ENCODE measurements around the gene PSMD9.
"Not testable (repeated sequence)": the region's sequence is repeated elsewhere in the genome, so short reads cannot be mapped to it uniquely, and the experiment has no call there.

Gene PSMD9

DNA sequence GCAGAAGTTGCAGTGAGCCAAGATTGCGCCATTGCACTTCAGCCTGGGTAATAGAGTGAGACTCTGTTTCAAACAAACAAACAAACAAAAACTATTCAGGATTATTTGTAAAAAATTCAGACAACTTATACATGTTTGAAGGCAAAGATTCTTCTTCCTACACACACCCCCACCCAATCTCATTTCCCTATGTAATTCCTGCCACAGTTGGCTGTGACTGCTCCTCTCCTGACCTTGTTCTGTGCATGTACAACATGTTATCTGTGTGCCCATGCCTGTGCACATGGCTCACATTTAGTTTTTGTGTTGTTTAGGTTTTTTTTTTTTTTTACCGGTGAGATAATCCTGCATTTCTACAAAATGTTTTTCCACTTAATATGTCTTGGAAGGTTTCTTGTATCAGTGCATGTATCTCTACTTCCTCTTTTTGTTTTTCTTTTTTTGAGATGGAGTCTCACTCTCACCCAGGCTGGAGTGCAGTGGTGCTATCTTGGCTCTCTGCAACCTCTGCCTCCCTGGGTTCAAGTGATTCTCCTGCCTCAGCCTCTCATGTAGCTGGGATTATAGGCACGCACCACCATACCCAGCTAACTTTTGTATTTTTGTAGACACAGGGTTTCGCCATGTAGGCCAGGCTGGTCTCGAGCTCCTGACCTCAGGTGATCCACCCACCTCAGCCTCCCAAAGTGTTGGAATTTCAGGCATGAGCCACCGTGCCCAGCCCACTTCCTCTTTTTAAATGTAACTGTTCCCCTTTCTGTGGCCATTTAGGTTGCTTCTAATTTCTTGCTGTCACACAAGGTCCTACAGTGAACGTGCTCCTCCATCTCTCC is 38.5 kb downstream of the PSMD9 start:
- DNase-seq: no peak

DNA sequence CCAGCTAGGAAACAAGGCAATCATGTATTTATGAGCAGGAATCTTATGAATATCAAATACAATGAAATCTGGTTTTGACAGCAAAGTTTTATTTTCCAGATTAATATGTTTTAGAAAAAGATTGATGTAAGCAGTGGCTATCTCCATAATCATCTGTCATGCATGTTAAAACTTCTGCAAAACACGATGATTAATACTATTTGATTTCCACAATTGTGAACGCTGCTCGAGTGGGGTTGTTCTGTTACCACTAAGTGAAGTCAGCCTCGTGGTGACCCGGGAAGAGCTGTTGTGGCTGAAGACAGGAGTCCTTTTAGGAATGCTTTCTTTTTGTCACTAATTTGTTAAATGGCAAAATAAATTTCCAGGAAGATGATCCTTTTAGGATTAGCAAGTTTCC is 39.2 kb downstream of the PSMD9 start:
- DNase-seq: no peak

DNA sequence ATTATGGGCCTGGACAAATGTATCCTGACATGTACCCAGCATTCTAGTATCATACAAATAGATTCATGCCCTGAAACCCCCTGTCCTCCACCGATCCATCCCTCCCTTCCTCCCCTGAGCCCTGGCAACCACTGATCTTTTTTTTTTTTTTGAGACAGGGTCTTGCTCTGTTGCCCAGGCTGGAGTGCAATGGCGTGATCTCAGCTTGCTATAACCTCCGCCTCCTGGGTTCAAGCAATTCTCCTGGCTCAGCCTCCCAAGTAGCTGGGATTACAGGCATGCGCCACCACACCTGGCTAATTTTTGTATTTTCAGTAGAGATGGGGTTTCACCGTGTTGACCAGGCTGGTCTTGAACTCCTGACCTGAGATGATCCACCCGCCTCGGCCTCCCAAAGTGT is 41.0 kb downstream of the PSMD9 start:
- DNase-seq: not testable (repeated sequence)

DNA sequence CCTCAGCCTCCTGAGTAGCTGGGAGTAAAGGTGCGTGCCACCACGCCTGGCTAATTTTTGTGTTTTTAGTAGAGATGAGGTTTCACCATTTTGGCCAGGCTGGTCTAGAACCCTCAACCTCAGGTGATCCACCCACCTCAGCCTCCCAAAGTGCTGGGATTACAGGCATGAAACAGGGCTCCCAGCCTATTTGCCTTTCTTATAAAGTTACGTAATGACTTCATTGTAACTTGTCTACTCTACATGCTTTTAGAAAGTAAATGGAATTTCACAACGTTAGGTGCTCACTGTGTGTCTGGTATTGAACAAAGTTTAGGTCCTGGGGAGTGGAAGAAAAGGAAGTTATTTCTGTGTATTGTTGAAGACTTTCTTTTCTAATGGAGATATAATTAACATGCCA is 42.3 kb downstream of the PSMD9 start:
- no peak for DNase-seq

DNA sequence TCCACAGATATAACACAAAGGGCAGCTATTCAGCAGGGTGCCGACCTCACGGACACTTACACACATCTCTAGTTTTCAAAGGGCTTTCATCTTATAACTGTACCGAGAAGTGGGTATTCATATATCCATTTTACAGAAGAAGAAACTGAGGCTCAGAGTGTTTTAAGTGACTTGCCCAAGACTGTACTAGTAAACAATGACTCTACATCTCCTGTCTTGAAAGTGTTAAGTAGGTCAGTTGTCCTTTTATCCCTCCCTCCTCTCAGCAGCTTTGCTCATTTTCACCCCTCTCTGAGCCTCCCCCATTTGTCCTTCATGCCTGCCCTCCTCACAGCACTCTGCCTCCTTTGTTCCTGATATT is 43.6 kb downstream of the PSMD9 start:
- no peak for DNase-seq

DNA sequence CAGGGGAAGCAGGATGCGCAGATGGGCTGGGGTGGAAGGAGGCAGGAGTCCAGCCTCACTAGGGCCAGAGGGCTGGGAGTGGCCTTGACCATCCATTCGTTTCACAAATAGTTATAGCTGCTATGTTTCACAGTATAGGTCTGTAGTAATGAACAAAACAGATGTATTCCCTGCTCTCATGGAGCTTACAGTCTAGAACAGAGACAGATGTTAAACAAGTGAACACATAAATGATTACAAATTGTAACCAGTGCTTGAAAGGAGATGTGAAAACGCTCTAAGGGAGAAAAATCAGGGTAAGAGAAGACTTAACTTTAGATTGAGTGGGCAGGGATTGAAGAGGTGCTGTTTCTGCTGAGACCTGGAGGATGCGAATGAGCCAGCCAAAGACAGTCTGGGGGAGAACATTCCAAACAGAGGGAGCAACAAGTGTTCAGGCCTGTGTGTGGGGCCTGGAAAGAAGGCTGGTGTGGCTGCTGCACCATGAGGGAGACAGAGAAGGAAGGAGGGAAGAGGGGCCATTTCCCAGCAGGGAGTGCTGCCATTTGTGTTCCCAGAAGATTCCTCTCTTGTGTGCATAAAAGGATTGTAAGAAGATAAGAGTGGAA is 44.4 kb downstream of the PSMD9 start:
- no peak for DNase-seq

DNA sequence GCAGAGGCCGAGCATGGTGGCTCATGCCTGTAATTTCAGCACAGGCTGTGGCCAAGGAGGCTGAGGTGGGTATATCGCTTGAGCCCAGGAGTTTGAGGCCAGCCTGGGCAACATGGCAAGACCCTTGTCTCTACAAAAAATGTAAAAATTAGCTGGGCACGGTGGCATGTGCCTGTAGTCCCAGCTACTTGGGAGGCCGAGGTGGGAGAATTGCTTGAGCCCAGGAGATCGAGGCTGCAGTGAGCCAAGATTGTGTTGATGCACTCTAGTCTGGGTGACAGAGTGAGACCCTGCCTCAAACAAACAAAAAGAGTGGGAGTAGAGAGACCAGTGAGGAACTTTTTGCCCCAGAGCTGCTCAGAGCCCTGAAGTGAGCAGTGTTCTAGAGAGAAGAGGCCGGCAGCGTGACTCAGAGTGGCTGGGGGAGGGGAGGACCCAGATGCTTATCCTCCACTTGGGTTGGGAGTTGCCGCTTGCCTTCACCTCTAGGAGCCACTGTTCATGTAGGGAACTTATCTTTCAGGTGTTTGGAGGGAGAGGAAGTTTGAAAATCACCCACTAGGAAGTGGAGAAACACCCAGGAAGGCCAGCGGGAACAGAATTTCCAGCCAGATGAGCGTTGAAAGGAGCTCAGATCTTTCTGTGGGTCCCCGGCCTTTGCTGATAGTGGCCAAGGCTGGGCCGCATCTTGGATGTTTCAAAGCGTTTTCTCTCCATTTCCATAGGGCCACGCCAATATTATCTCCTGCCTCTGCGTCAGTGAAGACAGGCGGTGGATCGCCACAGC is 45.1 kb downstream of the PSMD9 start:
- DNase-seq: no peak

DNA sequence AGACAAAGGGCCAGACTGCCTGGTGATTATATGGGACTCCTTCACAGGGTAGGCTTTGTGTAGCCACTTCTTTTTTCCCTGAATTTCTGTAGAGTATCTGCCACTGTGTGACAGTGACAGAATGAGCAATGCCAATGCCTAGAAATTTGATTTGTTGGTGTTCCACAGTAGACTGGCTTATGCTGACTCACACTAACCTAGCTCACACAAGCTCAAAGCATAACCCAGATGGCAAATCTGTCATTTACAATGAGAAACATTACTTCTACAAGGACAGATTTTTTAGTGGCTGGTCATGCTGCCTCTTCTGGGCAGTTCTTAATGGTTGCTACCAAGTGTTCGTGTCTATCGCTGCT is 45.7 kb downstream of the PSMD9 start:
- no peak for DNase-seq

DNA sequence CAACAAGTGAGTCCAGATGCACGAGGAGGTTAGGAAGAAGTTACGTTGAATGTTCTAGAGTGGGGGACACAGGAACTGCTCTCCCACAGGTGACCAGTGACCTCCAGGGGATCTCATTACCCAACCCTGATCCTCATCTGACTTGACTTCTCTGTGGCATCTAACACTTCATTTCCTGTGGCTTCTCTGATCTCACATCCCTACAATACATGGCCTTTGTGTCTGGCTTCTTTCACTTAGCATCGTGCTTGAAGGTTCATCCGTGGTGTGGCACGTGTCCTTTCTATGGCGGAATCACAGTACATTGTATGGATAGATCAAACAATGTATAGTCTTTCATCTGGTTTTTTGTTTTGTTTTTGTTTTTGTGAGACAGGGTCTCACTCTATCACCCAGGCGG is 49.1 kb downstream of the PSMD9 start:
- no peak for DNase-seq

DNA sequence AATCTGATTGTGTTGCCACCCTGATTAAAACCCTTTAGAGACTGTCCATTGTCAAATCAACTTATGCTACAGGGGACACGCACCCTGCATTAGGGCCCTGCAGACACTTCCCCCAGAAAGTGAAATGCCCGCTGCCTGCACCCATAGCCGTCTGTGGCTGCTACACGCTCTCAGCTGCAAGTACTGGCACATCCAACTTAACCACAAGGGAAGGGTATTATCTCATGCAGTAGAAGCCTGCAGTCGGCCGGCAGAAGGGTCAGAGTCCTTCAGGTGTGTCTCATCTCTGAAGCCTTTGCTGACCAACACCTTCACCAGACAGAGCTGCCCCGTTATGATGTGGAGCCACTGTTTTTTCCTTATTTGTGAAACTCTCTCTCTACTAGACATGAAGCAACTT is 50.6 kb downstream of the PSMD9 start:
- no peak for DNase-seq

DNA sequence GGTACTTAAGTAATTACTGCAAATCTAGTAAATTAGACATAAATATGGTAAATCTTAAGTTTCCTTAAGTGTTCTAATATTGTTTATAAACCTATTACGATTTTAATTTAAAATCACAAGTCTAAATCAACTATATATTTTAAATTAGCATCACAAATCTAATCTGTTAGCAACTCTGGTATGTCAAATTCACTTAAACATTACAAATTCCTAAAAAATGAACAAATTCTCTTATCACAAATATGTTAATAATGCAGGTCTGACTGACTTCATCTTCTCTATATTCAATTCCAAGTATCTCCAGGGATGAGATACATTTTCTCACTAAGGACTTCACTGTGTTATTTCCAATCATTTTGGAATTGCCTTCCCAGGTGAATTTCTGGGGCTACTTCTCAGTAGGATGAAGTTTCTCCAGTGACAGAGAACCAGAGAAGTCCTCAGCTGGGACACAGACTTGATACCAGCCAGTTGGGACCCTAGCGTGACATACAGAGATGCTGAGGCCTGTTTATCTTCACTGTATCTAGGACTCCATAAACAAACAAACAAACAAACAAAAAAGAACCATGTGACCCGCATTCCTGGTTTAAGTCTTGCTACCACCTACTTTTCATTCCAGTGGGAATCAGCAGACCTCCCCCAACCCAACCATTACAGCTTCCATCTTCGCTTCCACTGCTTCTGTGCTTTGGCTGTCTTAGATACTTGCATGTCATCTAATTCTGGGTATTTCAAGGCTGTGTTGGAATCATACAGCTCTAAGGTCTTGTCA is 51.6 kb downstream of the PSMD9 start:
- no peak for DNase-seq

DNA sequence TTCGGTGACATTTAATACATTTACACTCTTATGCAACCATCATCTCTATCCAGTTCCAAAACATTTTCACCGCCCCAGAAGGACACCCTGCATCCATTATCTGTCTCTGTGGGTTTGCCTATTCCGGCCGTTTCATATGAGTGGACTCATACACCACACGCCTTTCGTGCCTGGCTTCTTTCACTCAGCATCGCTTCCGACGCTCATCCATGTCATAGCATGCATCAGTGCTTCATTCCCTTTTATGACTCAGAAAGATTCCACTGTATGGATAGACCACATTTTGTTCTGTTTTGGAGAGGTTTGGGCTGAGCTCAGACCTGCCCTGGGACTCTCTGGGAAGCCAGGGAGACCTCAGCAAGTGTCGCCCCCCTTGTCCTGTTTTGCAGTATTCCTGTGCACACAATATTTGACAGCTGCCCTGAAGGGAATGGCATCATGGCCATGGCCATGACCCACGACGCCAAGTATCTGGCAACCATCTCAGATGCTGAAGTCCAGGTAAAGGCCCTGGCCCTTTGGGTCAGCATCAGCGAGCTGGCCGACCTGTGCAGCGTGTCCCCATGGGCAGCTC is 53.6 kb downstream of the PSMD9 start:
- DNase-seq: no peak

DNA sequence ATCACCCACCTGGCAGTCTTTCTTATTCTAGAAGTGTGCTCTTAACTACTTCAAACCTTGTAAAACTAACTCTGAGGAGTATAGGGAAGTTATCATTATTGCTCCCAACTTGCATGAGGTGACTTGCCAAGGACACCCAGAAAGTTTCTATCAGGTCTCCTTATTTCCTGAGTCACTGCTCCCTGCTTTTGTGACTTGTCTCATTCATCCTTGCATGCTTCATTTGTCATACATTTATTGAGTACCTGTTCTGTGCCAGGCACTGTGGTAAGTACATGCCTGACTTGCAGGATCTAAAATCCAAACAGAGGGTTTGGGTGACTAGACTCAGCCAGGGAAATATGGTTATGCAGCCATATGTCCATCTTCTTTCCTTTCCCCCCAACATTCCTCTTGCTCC is 55.3 kb downstream of the PSMD9 start:
- DNase-seq: no peak

DNA sequence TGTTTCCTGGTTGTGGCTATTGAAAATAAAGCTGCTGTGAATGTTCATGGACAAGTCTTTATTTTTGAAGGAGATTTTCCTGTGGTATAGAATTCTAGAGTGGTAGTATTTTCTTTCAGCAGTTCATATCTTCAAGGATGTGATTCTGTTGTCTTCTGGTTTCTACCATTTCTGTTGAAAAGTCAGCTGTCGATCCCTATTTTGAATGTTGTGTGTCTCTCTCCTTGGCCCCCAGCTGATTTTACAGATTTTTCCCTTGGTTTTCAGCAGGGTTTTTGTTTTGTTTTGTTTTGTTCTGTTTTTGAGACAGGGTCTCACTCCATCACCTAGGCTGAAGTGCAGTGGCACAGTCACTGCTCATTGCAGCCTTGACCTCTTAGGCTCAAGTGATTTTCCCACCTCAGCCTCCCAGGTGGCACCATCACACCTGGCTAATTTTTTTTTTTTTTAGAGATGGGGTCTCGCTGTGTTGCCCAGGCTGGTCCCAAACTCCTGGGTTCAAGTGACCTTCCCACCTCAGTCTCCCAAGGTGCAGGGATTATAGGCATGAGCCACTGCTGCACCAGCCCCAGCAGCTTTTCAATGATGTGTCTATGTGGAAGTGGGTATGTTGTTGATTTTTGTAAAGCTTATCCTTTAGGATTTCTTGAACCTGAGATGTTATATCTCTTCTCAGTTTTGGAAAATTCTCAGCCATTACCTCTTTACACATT is 57.9 kb downstream of the PSMD9 start:
- DNase-seq: no peak

DNA sequence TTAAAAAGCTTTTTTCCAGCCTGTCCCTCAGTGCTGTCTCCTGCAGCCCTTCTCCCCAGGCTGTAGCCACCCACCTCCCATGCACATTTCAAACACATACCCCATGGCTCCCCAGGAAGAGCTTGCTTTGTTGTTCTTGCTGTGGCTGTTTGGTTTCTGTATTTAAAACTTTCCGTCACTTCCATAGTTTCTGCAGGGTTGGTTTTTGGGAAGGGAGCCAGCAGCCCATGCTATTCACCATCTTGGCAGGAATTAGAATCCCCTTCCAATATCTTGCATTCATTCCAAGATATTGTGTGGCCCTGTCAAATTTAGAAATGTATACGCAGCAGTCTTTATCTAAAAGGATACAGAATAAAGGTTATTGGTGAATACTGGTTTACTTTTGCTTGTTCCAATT is 59.4 kb downstream of the PSMD9 start:
- DNase-seq: no peak

DNA sequence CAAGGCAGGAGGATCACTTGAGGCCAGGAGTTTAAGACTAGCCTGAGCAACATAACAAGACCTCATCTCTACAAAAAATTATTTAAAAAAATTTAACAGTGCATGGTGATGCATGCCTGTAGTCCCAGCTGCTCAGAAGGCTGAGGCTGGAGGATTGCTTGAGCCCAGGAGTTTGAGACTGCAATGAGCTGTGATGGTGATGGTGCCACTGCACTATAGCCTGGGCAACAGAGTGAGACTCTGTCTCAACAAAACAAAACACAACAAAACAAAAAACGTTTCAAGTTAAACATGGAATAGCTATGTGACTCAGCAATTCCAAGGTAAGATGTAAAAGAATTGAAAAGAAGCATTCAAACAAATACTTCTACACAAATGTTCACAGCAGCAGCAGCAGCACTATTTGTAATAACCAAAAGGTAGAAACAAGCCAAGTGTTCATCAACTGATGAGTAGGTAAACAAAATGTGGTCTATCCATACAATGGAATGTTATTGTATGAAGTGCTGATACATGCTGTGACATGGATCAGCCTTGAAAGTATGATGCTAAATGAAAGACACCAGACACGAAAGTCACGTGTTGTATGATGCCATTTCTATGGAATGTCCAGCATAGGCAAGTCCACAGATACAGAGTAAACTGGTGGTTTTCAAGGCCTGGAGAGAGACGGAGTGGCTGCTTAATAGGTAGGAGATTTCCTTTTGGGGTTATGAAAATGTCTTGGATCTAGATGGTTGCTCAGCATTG is 61.2 kb downstream of the PSMD9 start:
- DNase-seq: no peak

DNA sequence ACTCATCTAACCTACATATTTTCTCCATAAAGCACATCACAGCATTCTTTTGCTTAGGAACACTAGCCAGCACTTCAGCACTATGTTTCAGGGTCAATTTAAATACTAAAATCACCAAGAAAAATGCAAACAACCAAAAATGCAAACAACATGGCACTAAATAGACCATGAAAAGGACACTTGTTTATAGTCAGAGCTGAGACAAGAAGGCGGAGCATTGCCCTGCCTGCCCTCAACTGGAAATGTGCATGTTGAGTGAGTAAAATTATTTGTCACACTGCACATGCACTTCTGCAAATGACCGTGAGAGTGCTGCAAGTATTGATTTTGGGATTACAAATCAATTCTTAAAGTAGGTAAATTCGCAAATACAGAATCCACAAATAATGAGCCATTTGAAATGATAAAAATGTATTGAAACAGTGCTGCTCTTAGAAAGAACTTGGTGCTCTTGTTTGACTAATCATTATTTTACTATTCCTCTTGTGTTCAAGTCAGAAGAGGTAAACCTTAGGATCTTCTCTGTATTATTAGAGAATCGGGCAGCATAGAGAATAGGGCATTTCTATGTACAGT is 64.6 kb downstream of the PSMD9 start:
- no peak for DNase-seq

DNA sequence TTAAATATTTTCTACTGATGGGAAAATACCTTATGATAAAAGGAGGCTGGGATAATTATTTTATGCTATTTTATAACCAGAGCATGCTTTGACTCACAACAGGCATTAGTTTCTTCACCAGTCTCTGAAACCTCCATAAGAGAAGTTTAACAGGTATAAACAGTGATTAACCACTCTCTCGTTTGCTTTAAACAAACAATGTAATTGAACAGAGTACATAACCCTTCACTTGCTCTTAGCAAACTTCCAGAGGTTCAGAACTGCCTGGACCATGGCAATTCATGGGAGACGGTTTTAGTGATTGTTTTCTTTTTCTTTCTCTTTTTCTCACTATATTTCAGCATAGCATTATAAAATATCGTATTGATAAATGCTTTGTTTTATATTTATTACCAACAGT is 65.1 kb downstream of the PSMD9 start:
- DNase-seq: no peak

DNA sequence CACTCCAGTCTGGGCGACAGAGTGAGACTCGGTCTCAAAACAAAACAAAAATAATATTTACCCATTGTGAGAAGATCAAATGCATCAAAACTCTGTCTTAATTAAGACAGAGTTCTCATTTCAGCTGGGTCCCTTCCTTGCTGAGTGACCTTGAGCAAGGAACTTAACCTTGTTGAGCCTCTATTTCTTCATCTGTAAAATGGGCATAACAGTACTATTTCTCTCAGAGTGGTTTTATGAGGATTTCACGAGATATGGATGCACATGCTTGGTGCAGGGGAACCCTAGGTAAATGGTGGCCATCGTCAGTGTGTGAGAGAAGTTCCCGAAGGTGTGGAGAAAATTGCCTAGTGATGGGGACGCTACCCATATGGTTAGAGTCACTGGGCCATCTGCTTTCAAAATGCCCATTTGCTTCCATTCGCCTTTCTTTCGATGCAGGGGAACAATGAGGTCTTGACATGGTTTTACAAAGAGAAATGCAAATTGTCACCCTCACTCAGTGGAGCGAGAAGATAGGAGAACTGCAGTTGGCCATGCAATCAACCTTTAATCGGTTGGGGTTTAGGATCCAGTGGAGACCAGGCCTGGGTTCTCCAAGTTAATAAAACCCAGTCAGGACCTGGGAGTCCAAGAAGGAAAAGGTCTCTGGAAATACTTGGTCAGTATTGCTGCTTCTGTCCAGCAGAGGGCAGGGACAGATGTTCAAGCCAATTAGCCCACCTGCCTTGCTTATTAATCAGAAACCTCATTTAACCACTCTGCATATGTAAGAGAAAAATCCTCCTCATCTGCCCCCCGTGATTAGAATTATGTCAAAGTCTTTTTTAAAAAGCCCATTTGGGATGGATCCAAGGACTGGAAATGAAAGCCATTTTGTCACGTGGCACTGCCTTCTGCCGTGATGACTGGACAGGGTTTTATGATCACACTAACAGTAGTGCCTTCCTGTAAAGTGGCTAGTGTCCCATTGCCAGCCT is 67.0 kb downstream of the PSMD9 start:
- no peak for DNase-seq

Measured in activated CD4-positive, alpha-beta T cell treated with anti-CD3 and anti-CD28 coated beads for 4 hours (primary cell).